Right hindlimb (tissue), 1 donor: ENCODE measurements around the gene PRMT3.
A peak's percentile ranks its signal among the peaks of the same experiment; 100 is the strongest.
"Not testable (repeated sequence)": the region's sequence is repeated elsewhere in the genome, so short reads cannot be mapped to it uniquely, and the experiment has no call there.

Experiments used
- DNase-seq: peaks from one replicate; pipeline ENCODE4 v3.0.0-alpha.2; 2018

Gene PRMT3

GRCh38 chr11:20387261-20388095 lies at the start of gene PRMT3:
Gene PRMT3 (plus strand): TSS chr11:20387716. CDS start chr11:20387747, 31 bp downstream.
- DNase-seq, result peak; percentile 97

- DNase-seq, result peak; percentile 80
Observed at GRCh38 chr11:20342347-20343141, 45.0 kb upstream of the PRMT3 start.

GRCh38 chr11:20351136-20351535 lies 36.4 kb upstream of the PRMT3 start:
- DNase-seq, result no peak

GRCh38 chr11:20351751-20352262 lies 35.7 kb upstream of the PRMT3 start:
- DNase-seq, result no peak

GRCh38 chr11:20353829-20354434 lies 33.6 kb upstream of the PRMT3 start:
- no peak for DNase-seq

GRCh38 chr11:20355221-20356219 lies 32.0 kb upstream of the PRMT3 start:
- DNase-seq, result no peak

GRCh38 chr11:20357150-20357549 lies 30.4 kb upstream of the PRMT3 start:
- no peak for DNase-seq

- DNase-seq, result no peak
Observed at GRCh38 chr11:20360650-20361049, 26.9 kb upstream of the PRMT3 start.

GRCh38 chr11:20362481-20362880 lies 25.0 kb upstream of the PRMT3 start:
- DNase-seq, result no peak

GRCh38 chr11:20363149-20363499 lies 24.4 kb upstream of the PRMT3 start:
- no peak for DNase-seq

GRCh38 chr11:20363500-20364340 lies 23.8 kb upstream of the PRMT3 start, which contains the start of gene HTATIP2:
Gene HTATIP2 (plus strand): TSS chr11:20363714. CDS start chr11:20364238, 524 bp downstream.
- DNase-seq, result peak; percentile 42

- no peak for DNase-seq
Observed at GRCh38 chr11:20364341-20364792, 23.1 kb upstream of the PRMT3 start.

GRCh38 chr11:20365465-20365864 lies 22.1 kb upstream of the PRMT3 start:
- DNase-seq, result not testable (repeated sequence)

- no peak for DNase-seq
Observed at GRCh38 chr11:20367313-20367948, 20.1 kb upstream of the PRMT3 start.

GRCh38 chr11:20368438-20368837 lies 19.1 kb upstream of the PRMT3 start:
- no peak for DNase-seq

- DNase-seq, result no peak
Observed at GRCh38 chr11:20369826-20370225, 17.7 kb upstream of the PRMT3 start.

GRCh38 chr11:20372081-20372626 lies 15.4 kb upstream of the PRMT3 start:
- no peak for DNase-seq

GRCh38 chr11:20373147-20373546 lies 14.4 kb upstream of the PRMT3 start:
- no peak for DNase-seq

GRCh38 chr11:20373568-20374209 lies 13.8 kb upstream of the PRMT3 start:
- DNase-seq, result no peak
